CD4-positive, alpha-beta T cell treated with Interleukin-15 for 4 hours (primary cell): ENCODE data around the gene MPC1L.
"Not testable (repeated sequence)": the region's sequence is repeated elsewhere in the genome, so short reads cannot be mapped to it uniquely, and the experiment has no call there.

Experiments
- DNase-seq: peaks from one replicate; pipeline ENCODE4 v3.0.0-alpha.2; 2020; ENCODE audit warnings: low spot score

Gene MPC1L

GRCh38 chrX:40623139-40623536 is at the start of gene MPC1L:
Gene MPC1L, plus strand, starts transcription at chrX:40623428. Its CDS starts 138 bp downstream, at chrX:40623566.
- DNase-seq = no peak

- peak; percentile 35 for DNase-seq
Measured at GRCh38 chrX:40573763-40574162, 49.5 kb upstream of the MPC1L start.

- not testable (repeated sequence) for DNase-seq
Measured at GRCh38 chrX:40575411-40575810, 47.8 kb upstream of the MPC1L start.

GRCh38 chrX:40576291-40576690 is 46.9 kb upstream of the MPC1L start:
- DNase-seq = no peak

DNA sequence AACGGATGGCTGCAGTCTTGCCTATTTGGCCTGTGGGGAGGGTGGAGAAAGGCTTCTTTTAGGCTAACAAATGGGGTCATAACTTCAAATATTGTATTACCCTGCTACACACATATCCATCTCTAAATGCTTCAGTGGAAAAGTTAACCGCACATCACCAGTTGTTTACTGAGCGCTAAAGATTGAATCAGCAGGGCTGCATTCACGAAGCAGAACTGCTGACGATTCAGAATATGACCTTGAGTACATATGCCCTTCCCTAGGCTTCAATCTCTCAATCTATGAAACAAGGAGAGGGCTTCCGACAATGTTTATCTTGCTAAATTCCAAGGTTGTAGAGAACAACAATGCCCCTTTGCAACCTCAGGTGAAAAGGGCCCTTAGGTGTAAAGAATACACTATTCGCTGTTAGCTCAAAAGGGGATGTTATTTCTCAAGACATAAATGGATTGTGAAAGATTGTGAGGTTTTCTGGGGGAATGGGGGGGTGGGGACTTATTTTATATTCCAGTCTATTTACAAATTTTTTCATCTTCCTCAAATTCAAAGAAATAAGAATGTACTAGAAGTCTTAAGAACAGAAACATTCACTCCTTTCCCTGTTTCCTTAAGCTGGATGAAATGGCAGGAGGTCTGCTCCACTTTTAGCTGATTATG is 45.1 kb upstream of the MPC1L start:
- no peak for DNase-seq

DNA sequence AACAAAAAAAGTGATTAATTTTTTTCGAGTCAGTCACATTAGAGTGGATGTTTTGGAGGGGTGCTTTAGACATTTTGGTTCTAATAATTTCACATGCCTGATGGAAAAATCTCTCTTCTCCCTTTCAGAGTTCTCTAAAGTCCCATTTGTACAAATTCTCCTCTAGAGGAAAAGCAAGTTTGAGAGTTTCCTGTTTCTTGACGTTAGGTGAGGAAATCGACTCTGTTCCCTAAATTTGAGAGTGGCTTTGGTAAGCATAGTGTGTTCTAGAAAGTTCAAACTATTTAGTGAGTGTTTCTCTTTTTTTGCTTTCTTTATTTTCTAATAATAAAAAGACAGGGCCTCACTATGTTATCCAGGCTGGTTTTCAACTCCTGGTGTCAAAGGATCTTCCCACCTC is 44.1 kb upstream of the MPC1L start:
- no peak for DNase-seq

- no peak for DNase-seq
Measured at GRCh38 chrX:40579900-40580536, 43.2 kb upstream of the MPC1L start.

GRCh38 chrX:40580537-40581335 is 42.5 kb upstream of the MPC1L start, which contains the start of gene ATP6AP2:
Gene ATP6AP2, plus strand, starts transcription at chrX:40580970. Its CDS starts 96 bp downstream, at chrX:40581066.
- peak; percentile 90 for DNase-seq

GRCh38 chrX:40581336-40581920 is 41.8 kb upstream of the MPC1L start:
- peak; percentile 27 for DNase-seq

- not testable (repeated sequence) for DNase-seq
Measured at GRCh38 chrX:40582178-40582577, 41.0 kb upstream of the MPC1L start.

DNA sequence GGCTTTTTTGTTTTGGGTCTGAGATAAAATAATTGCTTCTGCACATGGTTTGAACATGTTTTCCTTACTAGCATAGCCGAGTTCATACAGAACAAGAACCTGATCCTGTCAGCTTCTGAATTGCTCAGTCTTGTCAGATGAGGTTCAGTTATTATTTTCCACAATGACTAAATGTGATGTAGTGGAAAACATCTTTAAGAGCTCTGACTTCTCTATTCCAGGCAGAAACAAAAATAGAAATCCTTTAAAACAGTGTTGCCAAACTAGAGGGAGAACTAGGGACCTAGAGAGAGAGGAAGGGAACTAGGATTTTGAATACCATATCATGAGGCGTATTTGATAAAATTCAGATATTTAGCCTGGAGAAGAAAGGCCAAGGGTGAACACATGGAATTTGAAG is 40.4 kb upstream of the MPC1L start:
- no peak for DNase-seq

DNA sequence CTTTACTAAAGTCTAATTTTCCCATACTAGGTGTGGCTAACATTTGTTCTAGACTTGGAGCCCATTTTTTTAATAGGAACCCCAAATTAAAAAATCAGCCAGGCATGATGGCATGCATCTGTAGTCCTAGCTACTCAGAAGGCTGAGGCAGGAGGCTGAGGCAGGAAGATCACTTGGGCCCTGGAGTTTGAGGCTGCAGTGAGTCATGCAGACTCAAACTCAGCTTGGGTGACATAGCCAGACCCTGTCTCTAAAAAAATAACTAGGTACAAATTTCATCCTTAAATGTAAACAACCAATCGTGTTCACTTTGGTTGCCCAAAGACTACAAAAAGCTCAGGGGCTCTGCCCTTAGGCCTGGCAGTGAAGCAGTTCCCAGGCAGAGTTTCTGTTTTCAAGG is 35.6 kb upstream of the MPC1L start:
- not testable (repeated sequence) for DNase-seq

DNA sequence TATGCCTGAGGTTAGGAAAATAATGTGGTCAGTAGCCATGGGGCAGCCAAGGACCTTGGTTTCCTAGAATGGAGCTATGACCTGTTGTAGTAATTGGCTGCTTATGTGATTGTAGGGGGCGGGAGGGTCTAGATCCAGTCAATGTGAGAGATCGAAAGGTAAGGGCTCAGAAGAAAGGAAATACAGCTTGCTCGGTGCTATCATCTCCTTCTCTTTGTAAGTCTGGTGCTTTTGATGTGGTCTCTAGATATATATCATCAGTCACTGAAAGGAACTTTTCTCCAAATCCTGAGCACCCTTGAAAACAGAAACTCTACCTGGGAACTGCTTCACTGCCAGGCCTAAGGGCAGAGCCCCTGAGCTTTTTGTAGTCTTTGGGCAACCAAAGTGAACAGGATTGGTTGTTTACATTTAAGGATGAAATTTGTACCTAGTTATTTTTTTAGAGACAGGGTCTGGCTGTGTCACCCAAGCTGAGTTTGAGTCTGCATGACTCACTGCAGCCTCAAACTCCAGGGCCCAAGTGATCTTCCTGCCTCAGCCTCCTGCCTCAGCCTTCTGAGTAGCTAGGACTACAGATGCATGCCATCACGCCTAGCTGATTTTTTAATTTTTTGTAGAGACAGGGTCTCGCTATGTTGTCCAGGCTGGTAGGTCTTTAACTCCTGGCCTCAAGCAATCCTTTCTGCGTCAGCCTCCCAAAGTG is 33.5 kb upstream of the MPC1L start:
- peak; percentile 44 for DNase-seq

- no peak for DNase-seq
Measured at GRCh38 chrX:40603446-40603845, 19.8 kb upstream of the MPC1L start.

DNA sequence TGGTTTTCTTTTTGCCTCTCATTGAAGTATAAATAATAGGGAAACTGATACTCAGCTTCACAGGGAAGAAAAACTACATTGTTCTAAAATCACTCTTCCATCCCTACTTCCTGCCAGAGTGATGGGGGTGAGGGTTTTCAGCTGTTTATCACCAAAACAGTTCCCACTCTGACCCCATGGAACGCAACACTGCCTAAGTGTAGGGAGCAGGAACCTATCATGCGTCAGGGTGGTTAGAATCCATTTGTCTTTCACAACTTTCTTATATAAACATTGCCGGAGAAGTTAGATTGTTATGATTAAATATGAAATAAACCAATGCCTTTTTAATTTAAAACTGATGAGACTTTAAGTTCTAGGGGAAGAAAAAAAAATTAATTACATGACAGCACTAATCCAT is 15.8 kb upstream of the MPC1L start:
- DNase-seq = no peak

GRCh38 chrX:40612511-40612910 is 10.7 kb upstream of the MPC1L start:
- no peak for DNase-seq

DNA sequence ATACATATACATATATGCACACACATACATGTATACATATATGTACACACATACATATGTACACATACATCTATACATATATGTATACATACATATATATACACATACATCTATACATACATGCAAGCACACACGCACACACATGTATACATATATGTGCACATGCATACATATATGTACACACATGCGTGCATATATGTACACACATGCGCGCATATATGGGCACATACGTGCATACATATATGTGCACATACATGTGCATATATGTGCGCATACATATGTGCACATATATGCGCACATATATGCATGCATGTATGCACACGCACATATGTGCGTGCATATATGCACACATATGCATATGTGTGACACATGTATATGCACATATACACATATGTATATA is 7.3 kb upstream of the MPC1L start:
- DNase-seq = no peak

DNA sequence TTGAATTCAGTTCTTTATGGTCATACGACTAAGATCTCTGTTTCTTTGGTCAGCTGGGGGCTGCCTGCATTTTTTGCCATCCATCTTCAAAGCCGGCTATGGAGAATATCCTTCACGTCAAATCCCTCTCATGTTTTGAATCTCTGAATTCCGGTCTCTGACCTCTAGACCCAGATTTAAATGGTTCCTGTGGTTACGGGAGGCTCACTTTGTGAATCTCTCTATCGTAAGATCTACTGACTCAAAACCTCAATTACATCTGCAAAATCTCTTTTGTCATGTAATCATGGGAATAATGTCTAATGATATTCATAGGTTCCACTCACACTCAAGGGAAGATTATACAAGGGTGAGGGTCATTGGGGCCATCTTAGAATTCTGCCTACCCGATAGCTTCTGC is 5.7 kb upstream of the MPC1L start:
- DNase-seq = no peak

DNA sequence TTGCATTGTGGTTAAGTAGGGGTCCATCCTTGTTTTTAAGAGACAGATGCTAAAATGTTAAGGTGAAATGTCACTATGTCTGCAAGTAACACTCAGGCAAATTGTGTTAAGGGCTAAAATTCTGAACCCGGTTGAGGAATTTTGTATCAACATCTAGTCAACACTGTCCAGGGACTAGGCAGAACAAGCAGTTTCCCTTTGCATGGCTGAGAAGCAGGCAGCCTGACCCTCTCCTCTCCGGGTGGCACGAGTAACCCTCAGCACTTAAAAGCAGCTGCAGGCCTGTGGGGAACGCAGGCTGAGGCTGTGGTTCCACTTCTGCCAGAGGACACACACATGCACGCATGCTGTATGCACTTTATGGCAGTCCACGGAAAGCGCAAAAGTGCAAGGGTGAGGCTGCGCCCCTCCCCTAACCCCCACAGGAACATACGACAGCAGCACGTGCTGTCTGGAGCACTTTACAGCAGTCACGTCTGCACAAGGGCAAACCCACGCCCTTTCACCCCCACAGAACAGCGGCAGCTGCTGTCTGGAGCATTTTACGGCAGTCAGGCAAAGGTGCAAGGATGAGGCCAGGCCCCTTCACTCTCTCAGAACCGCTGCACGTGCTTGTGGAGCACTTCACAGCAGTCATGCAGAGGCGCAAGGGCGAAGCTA is 619 bp upstream of the MPC1L start:
- no peak for DNase-seq

- DNase-seq = no peak
Measured at GRCh38 chrX:40623665-40624064, 437 bp downstream of the MPC1L start.

DNA sequence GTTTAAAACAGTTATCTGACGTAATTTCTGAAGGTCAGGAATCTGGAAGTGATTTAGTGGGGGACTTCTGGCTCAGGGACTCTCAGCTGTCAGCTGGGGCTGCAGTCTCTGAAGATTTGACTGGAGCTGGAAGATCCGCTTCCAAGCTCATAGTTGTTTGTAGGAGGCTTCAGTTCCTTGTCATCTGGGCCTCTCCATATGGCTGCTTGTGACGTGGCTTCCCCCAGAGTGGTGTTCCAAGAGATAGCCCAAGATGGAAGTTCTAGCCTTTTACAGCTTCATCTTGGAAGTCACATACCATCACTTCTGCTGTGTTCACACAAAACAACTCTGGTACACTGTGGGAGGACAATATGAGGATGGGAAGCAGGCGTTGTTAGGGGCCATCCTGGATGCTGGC is 2.1 kb downstream of the MPC1L start:
- no peak for DNase-seq
